Measurements from ENCODE around the gene INAVA. TPM values are rescaled to one million over a fixed set of nuclear protein-coding genes. Genes with fewer than 3 reads are reported as not detected.

INAVA gene
- total RNA-seq, 1 experiment from 2014 or later, result 41.2 TPM

GRCh38 chr1:200922406-200922805, 27.7 kb downstream of the INAVA start:
- H3K27ac Mint-ChIP-seq, result no peak overlapping the region
- H3K36me3 Mint-ChIP-seq, result no peaks in the 10 kb centered on the region
- ATAC-seq (no peak), DNase-seq (ENCODE audit: low spot score) (no peak)
- no peaks in the 10 kb centered on the region for H3K9me3 Mint-ChIP-seq
- H3K4me3 Mint-ChIP-seq, result no peak overlapping the region
- ChIA-PET CTCF (interaction anchor here (1.7 kb wide), 1 partner anchor 197 kb away, joined by 6 read pairs; no protein-coding TSS in a partner anchor), POLR2A (no interaction called here)
- no peaks in the 10 kb centered on the region for H3K4me1 Mint-ChIP-seq
- no peaks in the 10 kb centered on the region; the same call in 1 of the 2 replicates for H3K27me3 Mint-ChIP-seq (ENCODE audit: low read depth)
- TF ChIP-seq TP53 (CRISPR knock-in tag; IDR thresholded peaks at IDR 0.05) (no peak), ZBTB21 (CRISPR knock-in tag; IDR thresholded peaks at IDR 0.05; ENCODE audit: borderline replicate concordance) (no peak), FOXP4 (CRISPR knock-in tag; IDR thresholded peaks at IDR 0.05) (no peak), ZNF423 (CRISPR knock-in tag; IDR thresholded peaks at IDR 0.05) (no peak), GTF2I (CRISPR knock-in tag; conservative IDR thresholded peaks at IDR 0.05) (no peak), ZNF671 (CRISPR knock-in tag; IDR thresholded peaks at IDR 0.05) (no peak), ZNF232 (CRISPR knock-in tag; IDR thresholded peaks at IDR 0.05) (no peak)
- TF ChIP-seq, protein P1, sequence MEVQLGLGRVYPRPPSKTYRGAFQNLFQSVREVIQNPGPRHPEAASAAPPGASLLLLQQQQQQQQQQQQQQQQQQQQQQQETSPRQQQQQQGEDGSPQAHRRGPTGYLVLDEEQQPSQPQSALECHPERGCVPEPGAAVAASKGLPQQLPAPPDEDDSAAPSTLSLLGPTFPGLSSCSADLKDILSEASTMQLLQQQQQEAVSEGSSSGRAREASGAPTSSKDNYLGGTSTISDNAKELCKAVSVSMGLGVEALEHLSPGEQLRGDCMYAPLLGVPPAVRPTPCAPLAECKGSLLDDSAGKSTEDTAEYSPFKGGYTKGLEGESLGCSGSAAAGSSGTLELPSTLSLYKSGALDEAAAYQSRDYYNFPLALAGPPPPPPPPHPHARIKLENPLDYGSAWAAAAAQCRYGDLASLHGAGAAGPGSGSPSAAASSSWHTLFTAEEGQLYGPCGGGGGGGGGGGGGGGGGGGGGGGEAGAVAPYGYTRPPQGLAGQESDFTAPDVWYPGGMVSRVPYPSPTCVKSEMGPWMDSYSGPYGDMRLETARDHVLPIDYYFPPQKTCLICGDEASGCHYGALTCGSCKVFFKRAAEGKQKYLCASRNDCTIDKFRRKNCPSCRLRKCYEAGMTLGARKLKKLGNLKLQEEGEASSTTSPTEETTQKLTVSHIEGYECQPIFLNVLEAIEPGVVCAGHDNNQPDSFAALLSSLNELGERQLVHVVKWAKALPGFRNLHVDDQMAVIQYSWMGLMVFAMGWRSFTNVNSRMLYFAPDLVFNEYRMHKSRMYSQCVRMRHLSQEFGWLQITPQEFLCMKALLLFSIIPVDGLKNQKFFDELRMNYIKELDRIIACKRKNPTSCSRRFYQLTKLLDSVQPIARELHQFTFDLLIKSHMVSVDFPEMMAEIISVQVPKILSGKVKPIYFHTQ (CRISPR knock-in tag; IDR thresholded peaks at IDR 0.05), result no peak
- TF ChIP-seq, protein P2, sequence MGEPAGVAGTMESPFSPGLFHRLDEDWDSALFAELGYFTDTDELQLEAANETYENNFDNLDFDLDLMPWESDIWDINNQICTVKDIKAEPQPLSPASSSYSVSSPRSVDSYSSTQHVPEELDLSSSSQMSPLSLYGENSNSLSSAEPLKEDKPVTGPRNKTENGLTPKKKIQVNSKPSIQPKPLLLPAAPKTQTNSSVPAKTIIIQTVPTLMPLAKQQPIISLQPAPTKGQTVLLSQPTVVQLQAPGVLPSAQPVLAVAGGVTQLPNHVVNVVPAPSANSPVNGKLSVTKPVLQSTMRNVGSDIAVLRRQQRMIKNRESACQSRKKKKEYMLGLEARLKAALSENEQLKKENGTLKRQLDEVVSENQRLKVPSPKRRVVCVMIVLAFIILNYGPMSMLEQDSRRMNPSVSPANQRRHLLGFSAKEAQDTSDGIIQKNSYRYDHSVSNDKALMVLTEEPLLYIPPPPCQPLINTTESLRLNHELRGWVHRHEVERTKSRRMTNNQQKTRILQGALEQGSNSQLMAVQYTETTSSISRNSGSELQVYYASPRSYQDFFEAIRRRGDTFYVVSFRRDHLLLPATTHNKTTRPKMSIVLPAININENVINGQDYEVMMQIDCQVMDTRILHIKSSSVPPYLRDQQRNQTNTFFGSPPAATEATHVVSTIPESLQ (CRISPR knock-in tag; IDR thresholded peaks at IDR 0.05), result no peak

GRCh38 chr1:200923601-200924000, 28.9 kb downstream of the INAVA start:
- ChIA-PET CTCF (interaction anchor here (0.7 to 1.7 kb wide), 3 partner anchors 8 to 195 kb away, joined by 3 to 7 read pairs (median 6); no protein-coding TSS in a partner anchor), POLR2A (no interaction called here)
- Mint-ChIP-seq H3K4me3 (no peak overlapping the region), H3K27me3 (ENCODE audit: low read depth) (no peaks in the 10 kb centered on the region; the same call in 1 of the 2 replicates), H3K27ac (no peak overlapping the region), H3K36me3 (no peaks in the 10 kb centered on the region), H3K9me3 (no peaks in the 10 kb centered on the region), H3K4me1 (no peaks in the 10 kb centered on the region)
- no peak for ATAC-seq
- no peak for DNase-seq (ENCODE audit: low spot score)
- TF ChIP-seq JAZF1 (CRISPR knock-in tag; IDR thresholded peaks at IDR 0.05) (no peak), TEAD1 (CRISPR knock-in tag; IDR thresholded peaks at IDR 0.05) (no peak), RELA (CRISPR knock-in tag; IDR thresholded peaks at IDR 0.05; ENCODE audit: borderline replicate concordance) (no peak), STAT6 (CRISPR knock-in tag; conservative IDR thresholded peaks at IDR 0.05; ENCODE audit: low read depth) (no peak)
- TF ChIP-seq, protein P3, sequence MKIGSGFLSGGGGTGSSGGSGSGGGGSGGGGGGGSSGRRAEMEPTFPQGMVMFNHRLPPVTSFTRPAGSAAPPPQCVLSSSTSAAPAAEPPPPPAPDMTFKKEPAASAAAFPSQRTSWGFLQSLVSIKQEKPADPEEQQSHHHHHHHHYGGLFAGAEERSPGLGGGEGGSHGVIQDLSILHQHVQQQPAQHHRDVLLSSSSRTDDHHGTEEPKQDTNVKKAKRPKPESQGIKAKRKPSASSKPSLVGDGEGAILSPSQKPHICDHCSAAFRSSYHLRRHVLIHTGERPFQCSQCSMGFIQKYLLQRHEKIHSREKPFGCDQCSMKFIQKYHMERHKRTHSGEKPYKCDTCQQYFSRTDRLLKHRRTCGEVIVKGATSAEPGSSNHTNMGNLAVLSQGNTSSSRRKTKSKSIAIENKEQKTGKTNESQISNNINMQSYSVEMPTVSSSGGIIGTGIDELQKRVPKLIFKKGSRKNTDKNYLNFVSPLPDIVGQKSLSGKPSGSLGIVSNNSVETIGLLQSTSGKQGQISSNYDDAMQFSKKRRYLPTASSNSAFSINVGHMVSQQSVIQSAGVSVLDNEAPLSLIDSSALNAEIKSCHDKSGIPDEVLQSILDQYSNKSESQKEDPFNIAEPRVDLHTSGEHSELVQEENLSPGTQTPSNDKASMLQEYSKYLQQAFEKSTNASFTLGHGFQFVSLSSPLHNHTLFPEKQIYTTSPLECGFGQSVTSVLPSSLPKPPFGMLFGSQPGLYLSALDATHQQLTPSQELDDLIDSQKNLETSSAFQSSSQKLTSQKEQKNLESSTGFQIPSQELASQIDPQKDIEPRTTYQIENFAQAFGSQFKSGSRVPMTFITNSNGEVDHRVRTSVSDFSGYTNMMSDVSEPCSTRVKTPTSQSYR (CRISPR knock-in tag; IDR thresholded peaks at IDR 0.05), result no peak
- TF ChIP-seq, protein P4, sequence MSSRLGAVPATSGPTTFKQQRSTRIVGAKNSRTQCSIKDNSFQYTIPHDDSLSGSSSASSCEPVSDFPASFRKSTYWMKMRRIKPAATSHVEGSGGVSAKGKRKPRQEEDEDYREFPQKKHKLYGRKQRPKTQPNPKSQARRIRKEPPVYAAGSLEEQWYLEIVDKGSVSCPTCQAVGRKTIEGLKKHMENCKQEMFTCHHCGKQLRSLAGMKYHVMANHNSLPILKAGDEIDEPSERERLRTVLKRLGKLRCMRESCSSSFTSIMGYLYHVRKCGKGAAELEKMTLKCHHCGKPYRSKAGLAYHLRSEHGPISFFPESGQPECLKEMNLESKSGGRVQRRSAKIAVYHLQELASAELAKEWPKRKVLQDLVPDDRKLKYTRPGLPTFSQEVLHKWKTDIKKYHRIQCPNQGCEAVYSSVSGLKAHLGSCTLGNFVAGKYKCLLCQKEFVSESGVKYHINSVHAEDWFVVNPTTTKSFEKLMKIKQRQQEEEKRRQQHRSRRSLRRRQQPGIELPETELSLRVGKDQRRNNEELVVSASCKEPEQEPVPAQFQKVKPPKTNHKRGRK (CRISPR knock-in tag; IDR thresholded peaks at IDR 0.05; ENCODE audit: borderline replicate concordance), result no peak
- TF ChIP-seq, protein P5, sequence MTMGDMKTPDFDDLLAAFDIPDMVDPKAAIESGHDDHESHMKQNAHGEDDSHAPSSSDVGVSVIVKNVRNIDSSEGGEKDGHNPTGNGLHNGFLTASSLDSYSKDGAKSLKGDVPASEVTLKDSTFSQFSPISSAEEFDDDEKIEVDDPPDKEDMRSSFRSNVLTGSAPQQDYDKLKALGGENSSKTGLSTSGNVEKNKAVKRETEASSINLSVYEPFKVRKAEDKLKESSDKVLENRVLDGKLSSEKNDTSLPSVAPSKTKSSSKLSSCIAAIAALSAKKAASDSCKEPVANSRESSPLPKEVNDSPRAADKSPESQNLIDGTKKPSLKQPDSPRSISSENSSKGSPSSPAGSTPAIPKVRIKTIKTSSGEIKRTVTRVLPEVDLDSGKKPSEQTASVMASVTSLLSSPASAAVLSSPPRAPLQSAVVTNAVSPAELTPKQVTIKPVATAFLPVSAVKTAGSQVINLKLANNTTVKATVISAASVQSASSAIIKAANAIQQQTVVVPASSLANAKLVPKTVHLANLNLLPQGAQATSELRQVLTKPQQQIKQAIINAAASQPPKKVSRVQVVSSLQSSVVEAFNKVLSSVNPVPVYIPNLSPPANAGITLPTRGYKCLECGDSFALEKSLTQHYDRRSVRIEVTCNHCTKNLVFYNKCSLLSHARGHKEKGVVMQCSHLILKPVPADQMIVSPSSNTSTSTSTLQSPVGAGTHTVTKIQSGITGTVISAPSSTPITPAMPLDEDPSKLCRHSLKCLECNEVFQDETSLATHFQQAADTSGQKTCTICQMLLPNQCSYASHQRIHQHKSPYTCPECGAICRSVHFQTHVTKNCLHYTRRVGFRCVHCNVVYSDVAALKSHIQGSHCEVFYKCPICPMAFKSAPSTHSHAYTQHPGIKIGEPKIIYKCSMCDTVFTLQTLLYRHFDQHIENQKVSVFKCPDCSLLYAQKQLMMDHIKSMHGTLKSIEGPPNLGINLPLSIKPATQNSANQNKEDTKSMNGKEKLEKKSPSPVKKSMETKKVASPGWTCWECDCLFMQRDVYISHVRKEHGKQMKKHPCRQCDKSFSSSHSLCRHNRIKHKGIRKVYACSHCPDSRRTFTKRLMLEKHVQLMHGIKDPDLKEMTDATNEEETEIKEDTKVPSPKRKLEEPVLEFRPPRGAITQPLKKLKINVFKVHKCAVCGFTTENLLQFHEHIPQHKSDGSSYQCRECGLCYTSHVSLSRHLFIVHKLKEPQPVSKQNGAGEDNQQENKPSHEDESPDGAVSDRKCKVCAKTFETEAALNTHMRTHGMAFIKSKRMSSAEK (CRISPR knock-in tag; IDR thresholded peaks at IDR 0.05; ENCODE audit: borderline replicate concordance), result no peak

Measured in WTC11 (cell line).